Left renal cortex interstitium (tissue), 4 donors: ENCODE data around the gene B3GALT5. TPM values are rescaled to one million over a fixed set of nuclear protein-coding genes. Genes with fewer than 3 reads are reported as not detected.
"Not testable (repeated sequence)": the region's sequence is repeated elsewhere in the genome, so short reads cannot be mapped to it uniquely, and the experiment has no call there.

Experiments
- DNase-seq, 4 donors: peaks; one replicate each; pipeline ENCODE4 v3.0.0-alpha.2; 2013; ENCODE audit warnings: low read depth in 4 of 4, low spot score in 2 of 4, missing footprints in 1 of 4
- polyA plus RNA-seq, 4 donors: library from polyadenylated mRNA; unstranded; fragments of 120-200 nt; gene quantifications; one replicate each; pipeline ENCODE4 v1.2.1, GENCODE V29; 2013; ENCODE audit not compliant: insufficient read length in 4 of 4

The B3GALT5 gene
- 1 to 10 TPM; 1.1 to 2.2 (median 1.5) TPM for polyA plus RNA-seq

DNA sequence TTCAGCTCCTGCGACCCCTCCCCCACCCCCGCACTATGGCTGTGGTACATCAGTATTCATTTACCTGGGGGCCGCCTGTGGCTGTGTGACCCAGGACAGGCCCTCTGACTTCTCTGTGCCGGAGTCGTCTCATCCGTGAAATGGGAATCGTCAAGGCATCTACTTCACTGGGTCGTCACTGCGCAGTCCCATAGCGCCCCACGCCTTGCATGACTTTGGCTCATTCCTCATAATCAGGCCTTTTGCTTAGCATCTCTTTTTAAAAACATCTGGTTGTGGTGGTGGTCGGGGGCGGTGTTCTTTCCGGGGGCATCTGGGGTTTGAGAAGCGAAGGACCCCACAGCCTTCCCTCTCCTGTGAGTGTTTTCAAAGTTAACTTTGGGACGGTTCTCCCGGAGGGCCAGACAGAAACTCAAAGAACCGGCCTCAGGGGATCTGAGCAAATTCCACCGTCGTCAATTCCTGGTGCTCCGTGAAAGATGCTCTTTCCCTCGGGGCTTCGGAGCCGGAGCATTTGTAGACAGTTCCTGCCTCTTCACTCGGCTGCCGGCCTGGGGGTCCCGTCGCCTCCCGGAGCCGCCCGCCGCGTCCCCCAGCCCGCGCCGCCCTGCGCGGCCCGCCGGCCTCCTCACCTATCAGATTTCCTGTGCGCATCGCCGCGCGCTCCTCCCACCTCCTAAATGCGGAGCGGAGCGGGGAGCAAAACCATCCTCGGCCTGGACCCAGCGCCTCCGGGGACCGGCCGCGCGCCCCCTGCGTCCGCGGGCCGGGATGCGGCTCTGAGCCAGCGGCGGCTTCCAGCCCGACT, at the start of gene B3GALT5:
TSS of gene B3GALT5 (plus strand) at position 708 of the 808 bp plus-strand sequence. CDS start 47,620 bp downstream, outside the sequence.
- DNase-seq, result peak in 1 of 4 donors; percentile 38

DNA sequence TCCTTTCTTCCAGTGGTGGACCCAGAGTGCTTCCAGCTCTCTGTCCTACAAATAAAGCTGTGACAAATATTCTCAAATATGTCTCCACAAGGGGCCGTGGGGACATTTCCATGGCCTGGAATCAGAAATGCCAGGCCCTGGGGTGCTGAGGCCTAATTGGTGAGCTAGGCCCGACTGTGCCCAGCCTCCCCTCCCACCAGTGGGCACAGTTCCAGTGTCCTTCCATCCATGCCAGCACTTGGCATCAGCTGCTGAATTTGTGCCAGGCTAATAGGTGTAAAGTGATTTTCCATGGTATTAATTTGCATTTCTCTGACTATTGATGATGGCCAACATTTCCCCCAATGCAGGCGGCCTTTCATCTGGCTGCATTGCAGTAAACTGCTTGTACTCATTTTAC, 48.5 kb upstream of the B3GALT5 start:
- DNase-seq, result no peak

- DNase-seq, result no peak
These were observed 45.4 kb upstream of the B3GALT5 start for GRCh38 chr21:39567180-39567972.

- DNase-seq, result no peak
These were observed 44.4 kb upstream of the B3GALT5 start for GRCh38 chr21:39568361-39568760.

GRCh38 chr21:39575775-39576174, 37.0 kb upstream of the B3GALT5 start:
- DNase-seq, result no peak

DNA sequence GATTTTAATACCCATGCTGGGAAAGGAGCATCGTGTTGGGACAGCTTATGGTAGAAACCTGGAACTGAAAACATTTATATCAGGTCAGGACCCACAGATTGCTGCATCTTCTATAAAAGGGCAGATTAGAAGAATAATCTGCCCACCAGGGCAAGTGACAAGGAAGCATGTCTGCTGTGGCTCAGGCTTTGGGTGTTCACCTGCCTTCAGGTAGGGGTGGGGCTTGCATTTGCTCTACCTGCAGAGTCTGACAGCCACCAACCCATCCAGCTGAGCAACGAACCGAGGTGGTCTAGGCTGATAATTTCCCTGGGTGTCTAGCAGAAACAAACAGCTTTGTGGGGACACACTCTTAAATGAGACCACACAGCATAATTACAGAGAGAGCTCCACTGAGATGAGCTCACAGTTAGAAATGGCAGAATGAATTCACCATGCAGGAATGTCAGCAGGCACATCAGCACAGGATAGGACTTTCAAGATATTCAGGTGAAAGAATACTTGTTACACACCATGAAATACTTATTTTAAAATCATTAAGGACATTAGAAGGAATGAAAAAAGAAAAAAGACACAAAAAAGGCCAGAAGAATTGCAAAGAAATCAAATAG, 36.1 kb upstream of the B3GALT5 start:
- DNase-seq, result no peak

- DNase-seq, result no peak
These were observed 32.9 kb upstream of the B3GALT5 start for GRCh38 chr21:39579734-39580332.

GRCh38 chr21:39580744-39581143, 32.0 kb upstream of the B3GALT5 start:
- no peak for DNase-seq

GRCh38 chr21:39581414-39581813, 31.3 kb upstream of the B3GALT5 start:
- no peak for DNase-seq

- no peak for DNase-seq
These were observed 30.0 kb upstream of the B3GALT5 start for GRCh38 chr21:39582749-39583148.

- DNase-seq, result not testable (repeated sequence)
These were observed 29.2 kb upstream of the B3GALT5 start for GRCh38 chr21:39583586-39583985.

GRCh38 chr21:39587376-39587775, 25.4 kb upstream of the B3GALT5 start:
- DNase-seq, result no peak

GRCh38 chr21:39588884-39589283, 23.9 kb upstream of the B3GALT5 start:
- DNase-seq, result no peak

- DNase-seq, result no peak
These were observed 19.2 kb upstream of the B3GALT5 start for GRCh38 chr21:39593522-39593921.

GRCh38 chr21:39595465-39595864, 17.3 kb upstream of the B3GALT5 start:
- DNase-seq, result no peak

DNA sequence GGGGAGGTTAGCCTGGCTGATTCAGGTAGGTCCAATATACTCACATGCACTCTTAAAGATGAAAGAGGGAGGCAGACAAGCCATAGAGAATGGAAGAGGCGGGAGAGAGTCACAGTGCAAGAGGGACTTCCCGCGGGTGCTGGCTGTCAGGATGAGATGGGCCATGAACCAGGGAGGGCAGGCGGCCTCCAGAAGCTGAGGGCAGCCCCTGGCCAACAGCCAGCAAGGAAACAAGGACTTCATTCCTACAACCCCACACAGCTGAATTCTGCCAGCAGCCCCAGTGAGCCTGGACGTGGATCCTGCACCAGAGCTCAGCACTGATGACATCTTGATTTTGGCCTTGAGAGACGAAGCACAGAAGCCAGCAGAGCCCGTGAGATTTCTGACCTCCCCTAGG, 15.1 kb upstream of the B3GALT5 start:
- no peak for DNase-seq

- DNase-seq, result no peak
These were observed 13.4 kb upstream of the B3GALT5 start for GRCh38 chr21:39599191-39599970.

DNA sequence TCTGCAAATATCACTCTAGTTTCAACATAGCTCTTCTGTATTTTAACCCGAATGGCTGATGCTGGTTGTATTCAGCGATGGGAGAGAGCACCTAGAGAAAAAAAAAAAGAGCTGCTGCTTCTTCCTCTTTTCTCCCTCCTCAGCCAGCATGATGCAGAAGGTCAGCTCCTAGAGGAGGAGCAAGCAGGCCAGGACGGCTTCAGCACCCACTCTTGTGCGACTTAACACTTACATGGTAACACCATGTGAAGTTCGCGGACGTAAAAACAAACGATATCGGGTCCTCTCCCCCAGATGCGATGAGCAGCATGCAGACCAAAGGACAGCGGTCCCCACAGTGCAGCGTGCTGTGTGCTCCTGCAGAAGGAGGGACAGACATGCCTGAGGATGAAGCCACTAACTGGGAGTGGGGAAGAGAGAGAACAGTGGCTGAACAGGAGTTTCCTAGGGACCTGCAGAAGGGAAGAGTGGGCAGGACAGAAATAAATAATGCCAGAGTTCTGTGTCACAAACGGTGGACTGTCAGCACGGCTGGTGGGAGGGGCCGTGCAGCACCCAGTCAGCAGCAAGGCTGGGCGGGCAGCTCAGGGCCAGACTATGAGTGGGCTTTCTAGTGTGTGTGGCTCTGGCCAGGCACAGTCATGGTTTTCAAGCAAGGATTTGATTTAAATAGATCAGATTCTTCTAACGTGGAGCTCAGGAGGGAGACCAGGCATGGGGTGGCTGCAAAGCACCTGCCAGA, 11.4 kb upstream of the B3GALT5 start:
- no peak for DNase-seq

DNA sequence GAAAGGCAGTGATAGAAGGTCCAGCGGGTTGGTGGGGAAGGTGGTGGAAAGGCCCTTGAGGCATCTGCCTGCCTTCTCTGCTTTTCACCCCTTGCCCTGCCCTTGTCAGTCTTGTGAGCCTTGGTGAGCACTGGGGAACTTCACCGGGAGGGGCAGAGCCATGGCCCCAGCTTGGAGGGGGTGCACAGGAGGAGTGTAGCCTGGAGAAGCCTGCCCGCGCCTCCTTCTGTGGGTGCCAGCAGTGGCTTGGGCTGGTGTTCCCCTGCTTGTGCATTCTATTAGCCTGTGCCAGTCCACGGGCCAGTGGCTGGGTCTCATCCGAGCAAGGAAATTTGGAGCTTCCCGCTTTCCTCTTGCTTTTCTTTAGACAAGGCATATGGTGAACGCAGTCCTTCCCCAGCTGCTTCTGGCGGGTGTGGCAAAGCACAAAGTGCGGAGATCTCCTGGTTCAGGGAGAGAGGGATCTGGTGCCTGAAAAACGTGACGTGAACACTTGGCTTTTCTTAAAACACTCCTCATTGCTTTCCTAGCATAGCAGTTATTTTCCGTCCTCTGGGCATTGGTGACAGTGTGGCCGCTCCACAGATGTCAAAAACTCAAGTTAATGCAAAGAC, 10.6 kb upstream of the B3GALT5 start:
- no peak for DNase-seq
